ENCODE measurements around the gene SNAI3. TPM values are rescaled to one million over a fixed set of nuclear protein-coding genes. Genes with fewer than 3 reads are reported as not detected.

The SNAI3 gene
- total RNA-seq, 1 experiment from 2014 or later = 9.1 TPM

DNA sequence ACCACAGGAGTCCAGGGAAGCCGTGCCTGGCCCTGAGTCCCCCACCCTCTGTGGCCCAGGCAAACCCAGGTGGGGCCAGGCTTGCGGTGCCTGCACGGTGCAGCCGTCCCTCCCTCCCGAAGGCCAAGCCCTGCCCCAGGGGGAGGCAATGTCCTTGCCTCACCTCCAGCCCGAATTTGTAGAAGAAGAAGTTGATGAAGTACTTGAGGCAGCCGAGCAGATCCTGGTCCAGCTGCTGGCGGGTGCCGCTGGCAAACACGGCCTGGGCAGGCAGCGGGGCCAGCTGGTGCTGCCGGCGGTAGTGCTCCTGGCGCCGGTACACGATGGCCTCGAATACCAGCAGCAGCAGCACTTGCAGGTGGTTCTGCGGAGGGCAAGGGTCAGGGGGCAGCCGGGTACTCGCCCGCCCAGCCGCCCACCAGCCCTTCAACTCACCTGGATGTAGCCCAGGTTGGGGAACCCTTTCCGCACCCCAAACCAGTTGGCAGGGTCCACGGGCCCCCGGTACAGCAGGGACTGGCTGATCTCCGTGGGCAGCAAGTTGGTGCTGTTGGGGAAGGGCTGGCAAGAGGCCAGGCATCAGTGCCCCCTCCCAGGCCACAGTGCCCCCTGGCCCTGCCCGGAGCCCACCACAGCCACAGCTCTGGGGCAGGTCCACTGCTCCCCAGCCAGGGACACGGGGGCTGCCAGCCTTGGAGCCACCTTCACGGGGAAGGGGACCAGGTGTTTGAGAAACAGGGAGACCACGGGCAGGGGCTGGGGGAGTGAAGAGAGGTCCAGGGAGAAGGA, 46.1 kb upstream of the SNAI3 start (continued):
- TF ChIP-seq, protein P1, sequence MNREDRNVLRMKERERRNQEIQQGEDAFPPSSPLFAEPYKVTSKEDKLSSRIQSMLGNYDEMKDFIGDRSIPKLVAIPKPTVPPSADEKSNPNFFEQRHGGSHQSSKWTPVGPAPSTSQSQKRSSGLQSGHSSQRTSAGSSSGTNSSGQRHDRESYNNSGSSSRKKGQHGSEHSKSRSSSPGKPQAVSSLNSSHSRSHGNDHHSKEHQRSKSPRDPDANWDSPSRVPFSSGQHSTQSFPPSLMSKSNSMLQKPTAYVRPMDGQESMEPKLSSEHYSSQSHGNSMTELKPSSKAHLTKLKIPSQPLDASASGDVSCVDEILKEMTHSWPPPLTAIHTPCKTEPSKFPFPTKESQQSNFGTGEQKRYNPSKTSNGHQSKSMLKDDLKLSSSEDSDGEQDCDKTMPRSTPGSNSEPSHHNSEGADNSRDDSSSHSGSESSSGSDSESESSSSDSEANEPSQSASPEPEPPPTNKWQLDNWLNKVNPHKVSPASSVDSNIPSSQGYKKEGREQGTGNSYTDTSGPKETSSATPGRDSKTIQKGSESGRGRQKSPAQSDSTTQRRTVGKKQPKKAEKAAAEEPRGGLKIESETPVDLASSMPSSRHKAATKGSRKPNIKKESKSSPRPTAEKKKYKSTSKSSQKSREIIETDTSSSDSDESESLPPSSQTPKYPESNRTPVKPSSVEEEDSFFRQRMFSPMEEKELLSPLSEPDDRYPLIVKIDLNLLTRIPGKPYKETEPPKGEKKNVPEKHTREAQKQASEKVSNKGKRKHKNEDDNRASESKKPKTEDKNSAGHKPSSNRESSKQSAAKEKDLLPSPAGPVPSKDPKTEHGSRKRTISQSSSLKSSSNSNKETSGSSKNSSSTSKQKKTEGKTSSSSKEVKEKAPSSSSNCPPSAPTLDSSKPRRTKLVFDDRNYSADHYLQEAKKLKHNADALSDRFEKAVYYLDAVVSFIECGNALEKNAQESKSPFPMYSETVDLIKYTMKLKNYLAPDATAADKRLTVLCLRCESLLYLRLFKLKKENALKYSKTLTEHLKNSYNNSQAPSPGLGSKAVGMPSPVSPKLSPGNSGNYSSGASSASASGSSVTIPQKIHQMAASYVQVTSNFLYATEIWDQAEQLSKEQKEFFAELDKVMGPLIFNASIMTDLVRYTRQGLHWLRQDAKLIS (CRISPR knock-in tag; IDR thresholded peaks at IDR 0.05; ENCODE audit: borderline replicate concordance) = no peak
- TF ChIP-seq MXD4 (CRISPR knock-in tag; IDR thresholded peaks at IDR 0.05; ENCODE audit: borderline replicate concordance) (no peak), SP1 (CRISPR knock-in tag; conservative IDR thresholded peaks at IDR 0.05) (no peak), ZNF138 (CRISPR knock-in tag; conservative IDR thresholded peaks at IDR 0.05) (no peak), ATF3 (CRISPR knock-in tag; conservative IDR thresholded peaks at IDR 0.05) (no peak)

GRCh38 chr16:88731699-88732098, 45.4 kb upstream of the SNAI3 start:
- Mint-ChIP-seq H3K27me3 (ENCODE audit: low read depth) (no peaks in the 10 kb centered on the region), H3K4me3 (no peak overlapping the region), H3K36me3 (no peaks in the 10 kb centered on the region), H3K27ac (no peak overlapping the region), H3K4me1 (no peaks in the 10 kb centered on the region), H3K9me3 (no peaks in the 10 kb centered on the region)
- ChIA-PET CTCF (interaction anchor here (0.5 kb wide), 1 partner anchor 98 kb away, joined by 6 read pairs; no protein-coding TSS in a partner anchor), POLR2A (no interaction called here)
- no peak for DNase-seq (ENCODE audit: low spot score)
- no peak for ATAC-seq
- TF ChIP-seq ZNF317 (CRISPR knock-in tag; IDR thresholded peaks at IDR 0.05; ENCODE audit: borderline replicate concordance, low read depth) (no peak), ETV6 (CRISPR knock-in tag; IDR thresholded peaks at IDR 0.05) (no peak), ARID4B (CRISPR knock-in tag; IDR thresholded peaks at IDR 0.05; ENCODE audit: borderline replicate concordance) (no peak), ATF1 (CRISPR knock-in tag; IDR thresholded peaks at IDR 0.05) (no peak), ZNF219 (CRISPR knock-in tag; IDR thresholded peaks at IDR 0.05; ENCODE audit: borderline replicate concordance) (no peak), MXD4 (CRISPR knock-in tag; IDR thresholded peaks at IDR 0.05; ENCODE audit: borderline replicate concordance) (no peak), NFYB (CRISPR knock-in tag; conservative IDR thresholded peaks at IDR 0.05; ENCODE audit: low read depth) (no peak)
- TF ChIP-seq, protein P2, sequence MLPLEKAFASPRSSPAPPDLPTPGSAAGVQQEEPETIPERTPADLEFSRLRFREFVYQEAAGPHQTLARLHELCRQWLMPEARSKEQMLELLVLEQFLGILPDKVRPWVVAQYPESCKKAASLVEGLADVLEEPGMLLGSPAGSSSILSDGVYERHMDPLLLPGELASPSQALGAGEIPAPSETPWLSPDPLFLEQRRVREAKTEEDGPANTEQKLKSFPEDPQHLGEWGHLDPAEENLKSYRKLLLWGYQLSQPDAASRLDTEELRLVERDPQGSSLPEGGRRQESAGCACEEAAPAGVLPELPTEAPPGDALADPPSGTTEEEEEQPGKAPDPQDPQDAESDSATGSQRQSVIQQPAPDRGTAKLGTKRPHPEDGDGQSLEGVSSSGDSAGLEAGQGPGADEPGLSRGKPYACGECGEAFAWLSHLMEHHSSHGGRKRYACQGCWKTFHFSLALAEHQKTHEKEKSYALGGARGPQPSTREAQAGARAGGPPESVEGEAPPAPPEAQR (CRISPR knock-in tag; IDR thresholded peaks at IDR 0.05) = no peak
- TF ChIP-seq, protein P3, sequence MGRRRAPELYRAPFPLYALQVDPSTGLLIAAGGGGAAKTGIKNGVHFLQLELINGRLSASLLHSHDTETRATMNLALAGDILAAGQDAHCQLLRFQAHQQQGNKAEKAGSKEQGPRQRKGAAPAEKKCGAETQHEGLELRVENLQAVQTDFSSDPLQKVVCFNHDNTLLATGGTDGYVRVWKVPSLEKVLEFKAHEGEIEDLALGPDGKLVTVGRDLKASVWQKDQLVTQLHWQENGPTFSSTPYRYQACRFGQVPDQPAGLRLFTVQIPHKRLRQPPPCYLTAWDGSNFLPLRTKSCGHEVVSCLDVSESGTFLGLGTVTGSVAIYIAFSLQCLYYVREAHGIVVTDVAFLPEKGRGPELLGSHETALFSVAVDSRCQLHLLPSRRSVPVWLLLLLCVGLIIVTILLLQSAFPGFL (CRISPR knock-in tag; IDR thresholded peaks at IDR 0.05; ENCODE audit: borderline replicate concordance) = no peak
- TF ChIP-seq, protein P4, sequence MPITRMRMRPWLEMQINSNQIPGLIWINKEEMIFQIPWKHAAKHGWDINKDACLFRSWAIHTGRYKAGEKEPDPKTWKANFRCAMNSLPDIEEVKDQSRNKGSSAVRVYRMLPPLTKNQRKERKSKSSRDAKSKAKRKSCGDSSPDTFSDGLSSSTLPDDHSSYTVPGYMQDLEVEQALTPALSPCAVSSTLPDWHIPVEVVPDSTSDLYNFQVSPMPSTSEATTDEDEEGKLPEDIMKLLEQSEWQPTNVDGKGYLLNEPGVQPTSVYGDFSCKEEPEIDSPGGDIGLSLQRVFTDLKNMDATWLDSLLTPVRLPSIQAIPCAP (CRISPR knock-in tag; IDR thresholded peaks at IDR 0.05) = no peak
